Measurements from ENCODE around the gene CIAO2A. TPM values are rescaled to one million over a fixed set of nuclear protein-coding genes. Genes with fewer than 3 reads are reported as not detected.

The CIAO2A gene
- total and polyA plus RNA-seq, 2 donors (not counting 3 experiments of a cell fraction or from before 2014, with no cell fraction given) = 37.1 to 55.3 TPM

Small RNAs within 50 kb of the gene (small RNA-seq; reads per million reads assigned to genes)
- not detected for gene RF00019 (ENCODE audit: insufficient read depth, insufficient read length, low read depth, low replicate concordance)

Other genes with a start within 250 kb of the CIAO2A start
- gene DAPK2, start 47.4 kb downstream of the CIAO2A start, total RNA-seq = 6.7 and 7.5 TPM in 2 replicates
- gene DAPK2, start 47.4 kb downstream of the CIAO2A start, polyA plus RNA-seq = 2.8 and 2.9 TPM in 2 replicates
- gene SNX1, start 2.1 kb upstream of the CIAO2A start, total RNA-seq = 110 and 113 TPM in 2 replicates
- 52.1 and 56.0 TPM in 2 replicates for gene SNX1, start 2.1 kb upstream of the CIAO2A start, polyA plus RNA-seq
- gene SNX22, start 57.9 kb upstream of the CIAO2A start, total RNA-seq = 0.14 and 0.73 TPM in 2 replicates
- gene SNX22, start 57.9 kb upstream of the CIAO2A start, polyA plus RNA-seq = 0.14 and 0.18 TPM in 2 replicates
- 818 and 840 TPM in 2 replicates for gene PPIB, start 69.2 kb upstream of the CIAO2A start, total RNA-seq
- gene PPIB, start 69.2 kb upstream of the CIAO2A start, polyA plus RNA-seq = 1,157 and 1,240 TPM in 2 replicates